ENCODE measurements around the gene NTM. TPM values are rescaled to one million over a fixed set of nuclear protein-coding genes. Genes with fewer than 3 reads are reported as not detected.

Gene NTM
- total and polyA plus RNA-seq, 12 donors: 0.26 to 11.5 (median 4.0) TPM

GRCh38 chr11:131626788-131627187 is 256.4 kb downstream of the NTM start:
- 66 to 85% (median 73%) methylated on average over 9 of the region's 9 CpGs for WGBS, 4 donors
- Histone ChIP-seq H3K36me3 (replicated peaks in 1 of 2) (no peaks in the 10 kb centered on the region), H3K9me3 (replicated peaks in 1 of 3) (no peaks in the 10 kb centered on the region), H3K27me3 (no peaks in the 10 kb centered on the region), H3K4me1 (replicated peaks in 1 of 2) (no peaks in the 10 kb centered on the region), H3K27ac (no peak overlapping the region), H3K4me3 (no peak overlapping the region)
- no peak for DNase-seq
- intact Hi-C loops (cut with DNase I): no loop called here
- TF ChIP-seq POLR2A (IDR thresholded peaks at IDR 0.05) (no peak), CTCF (IDR thresholded peaks at IDR 0.05) (no peak)

- WGBS, 4 donors: 79 to 94% (median 91%) methylated on average over 6 of the region's 6 CpGs
- Histone ChIP-seq H3K9me3 (replicated peaks in 1 of 3) (no peaks in the 10 kb centered on the region), H3K4me3 (no peak overlapping the region), H3K36me3 (replicated peaks in 1 of 2) (no peaks in the 10 kb centered on the region), H3K27ac (no peak overlapping the region), H3K4me1 (replicated peaks in 1 of 2) (no peaks in the 10 kb centered on the region), H3K27me3 (no peaks in the 10 kb centered on the region)
- no peak for DNase-seq
- intact Hi-C loops (cut with DNase I): no loop called here
- TF ChIP-seq POLR2A (IDR thresholded peaks at IDR 0.05) (no peak), CTCF (IDR thresholded peaks at IDR 0.05) (no peak)
These were observed 258.3 kb downstream of the NTM start for GRCh38 chr11:131628739-131629138.

GRCh38 chr11:131629925-131630540 is 259.6 kb downstream of the NTM start:
- no peak for DNase-seq

GRCh38 chr11:131632971-131633370 is 262.6 kb downstream of the NTM start:
- Histone ChIP-seq H3K4me3 (no peak overlapping the region), H3K27ac (no peak overlapping the region), H3K36me3 (replicated peaks in 1 of 2) (no peaks in the 10 kb centered on the region), H3K27me3 (no peaks in the 10 kb centered on the region), H3K4me1 (replicated peaks in 1 of 2) (no peaks in the 10 kb centered on the region), H3K9me3 (replicated peaks in 1 of 3) (no peaks in the 10 kb centered on the region)
- no peak for DNase-seq
- TF ChIP-seq CTCF (IDR thresholded peaks at IDR 0.05) (no peak), POLR2A (IDR thresholded peaks at IDR 0.05) (no peak)
- intact Hi-C loops (cut with DNase I): no loop called here
- WGBS, 4 donors: 75 to 96% (median 83%) methylated on average over 2 of the region's 2 CpGs

More at GRCh38 chr11:131629925-131630540, 259.6 kb downstream of the NTM start:
- TF ChIP-seq POLR2A (IDR thresholded peaks at IDR 0.05) (no peak), CTCF (IDR thresholded peaks at IDR 0.05) (no peak)
- no peaks in the 10 kb centered on the region for H3K27me3 ChIP-seq
- no peaks in the 10 kb centered on the region for H3K4me1 ChIP-seq (replicated peaks in 1 of 2)
- H3K27ac ChIP-seq: no peak overlapping the region
- no peak overlapping the region for H3K4me3 ChIP-seq
- no peaks in the 10 kb centered on the region for H3K36me3 ChIP-seq (replicated peaks in 1 of 2)
- intact Hi-C loops (cut with DNase I): no loop called here
- no peaks in the 10 kb centered on the region for H3K9me3 ChIP-seq (replicated peaks in 1 of 3)
- 62 to 82% (median 70%) methylated on average over 5 of the region's 5 CpGs for WGBS, 4 donors

Measured in adrenal gland (tissue), 12 donors.